ENCODE measurements around the gene MS4A4E. TPM values are rescaled to one million over a fixed set of nuclear protein-coding genes. Genes with fewer than 3 reads are reported as not detected.

MS4A4E gene
- total and polyA plus RNA-seq, 2 of the 8 experiments (the other 6 are each of a cell fraction or from before 2014, with no cell fraction given) = not detected

GRCh38 chr11:60288531-60288930, 45.6 kb upstream of the MS4A4E start:
- no peak overlapping the region for H2BK20ac ChIP-seq (ENCODE audit: low read length)
- H3K36me3 ChIP-seq (ENCODE audit: control insufficient read depth in 2 of 4, insufficient read depth in 4 of 4, low read length in 3 of 4) = no peaks in the 10 kb centered on the region
- H2BK15ac ChIP-seq (ENCODE audit: low read length) = peak overlapping the region; percentile 95; the same call in 1 of the 2 replicates
- no peak overlapping the region for H4K5ac ChIP-seq (ENCODE audit: insufficient read length, low read depth, low read length)
- H2AFZ ChIP-seq (ENCODE audit: low read length) = no peak overlapping the region
- no peak overlapping the region for H4K8ac ChIP-seq (ENCODE audit: extremely low read depth, insufficient read depth, low read length)
- H2BK12ac ChIP-seq (ENCODE audit: low read depth, low read length) = 0 out of 2 replicates have a peak overlapping the region, but pooled peaks have one; percentile 33
- H2BK5ac ChIP-seq (ENCODE audit: low read depth, low read length) = no peak overlapping the region; the same call in 1 of the 2 replicates
- no peak overlapping the region for H4K91ac ChIP-seq (replicated peaks; ENCODE audit: insufficient read length, low read length)
- FAIRE-seq (no peak), DNase-seq (ENCODE audit: low read depth in 1 of 2, low spot score in 2 of 2) (no peak)
- H3K4me3 ChIP-seq (ENCODE audit: extremely low read depth in 1 of 4, insufficient read depth in 2 of 4, low read depth in 3 of 4, low read length in 4 of 4) = no peak overlapping the region
- H2BK120ac ChIP-seq (replicated peaks; ENCODE audit: low read depth, low read length) = no peak overlapping the region
- H4K20me1 ChIP-seq (replicated peaks in 1 of 2; ENCODE audit: control insufficient read depth in 1 of 2, insufficient read depth in 2 of 2, low read length in 2 of 2) = no peaks in the 10 kb centered on the region
- 100% methylated on average over 1 of the region's 1 CpG; no CpG with 5 or more reads in 1 of the 2 experiments for WGBS, 2 experiments (ENCODE audit: extremely low coverage in 1 of 2, insufficient coverage in 1 of 2, insufficient read length in 1 of 2, insufficient replicate concordance in 2 of 2, low coverage in 1 of 2, low lambda C conversion rate in 2 of 2, missing lambda C conversion rate in 1 of 2)
- no peak overlapping the region for H3K27ac ChIP-seq (ENCODE audit: low read depth, low read length)
- no peak overlapping the region for H3K4ac ChIP-seq (replicated peaks; ENCODE audit: insufficient read length, low read depth, low read length)
- TF ChIP-seq CHD1 (IDR thresholded peaks at IDR 0.05; ENCODE audit: low read depth, low read length) = no peak
- TF ChIP-seq SUZ12 (IDR thresholded peaks at IDR 0.05; ENCODE audit: low read length) = no peak
- TF ChIP-seq JUND (IDR thresholded peaks at IDR 0.05; ENCODE audit: low read length) = no peak
- TF ChIP-seq POU5F1 (IDR thresholded peaks at IDR 0.05; ENCODE audit: low read depth, low read length) = no peak
- POLR2A ChIA-PET (ENCODE audit: partially characterized antibody) = no interaction called here
- no peak overlapping the region for H3K9ac ChIP-seq (replicated peaks in 1 of 4; ENCODE audit: extremely low read depth in 1 of 4, low read depth in 3 of 4, low read length in 3 of 4)
- no peaks in the 10 kb centered on the region for H3K27me3 ChIP-seq (replicated peaks in 1 of 4; ENCODE audit: control insufficient read depth in 3 of 4, extremely low read depth in 1 of 4, insufficient read depth in 3 of 4, low read length in 3 of 4)
- no peak overlapping the region for H2AK5ac ChIP-seq (ENCODE audit: low read depth, low read length)
- CTCF ChIA-PET (ENCODE audit: partially characterized antibody) = interaction anchor here (0.9 to 1.5 kb wide), 6 partner anchors 15 to 57 kb away, joined by 3 to 7 read pairs (median 4); no protein-coding TSS in a partner anchor
- H3K79me1 ChIP-seq (ENCODE audit: low read depth, low read length) = no peaks in the 10 kb centered on the region
- H3K23ac ChIP-seq (ENCODE audit: insufficient read length) = no peak overlapping the region
- H3K79me2 ChIP-seq (ENCODE audit: control insufficient read depth in 1 of 2, insufficient read depth in 2 of 2, low read length in 2 of 2) = no peaks in the 10 kb centered on the region
- H3K14ac ChIP-seq (ENCODE audit: insufficient read length) = no peak overlapping the region
- H3K4me2 ChIP-seq (ENCODE audit: insufficient read depth in 1 of 2, low read depth in 2 of 2, low read length in 2 of 2) = no peak overlapping the region
- no peak overlapping the region; the same call in 1 of the 2 replicates for H3K18ac ChIP-seq (ENCODE audit: extremely low read depth, low read length)
- H3K23me2 ChIP-seq (ENCODE audit: low read depth, low read length) = no peaks in the 10 kb centered on the region; the same call in 1 of the 2 replicates
- peaks cover 10 to 13% of the 10 kb centered on the region in 2 experiments; a peak in 3 of 4 replicates for H3K9me3 ChIP-seq (ENCODE audit: insufficient read depth in 2 of 2, low read depth in 1 of 2, low read length in 1 of 2)
- peaks cover 0 to 9% (median 4%) of the 10 kb centered on the region in 4 experiments; a peak in 5 of 7 replicates for H3K4me1 ChIP-seq (replicated peaks in 1 of 4; ENCODE audit: control insufficient read depth in 3 of 4, insufficient read depth in 4 of 4, low read length in 3 of 4)
- H3K56ac ChIP-seq (replicated peaks; ENCODE audit: insufficient read length, low read depth, low read length) = no peak overlapping the region
